ENCODE data around the gene GH2. TPM values are rescaled to one million over a fixed set of nuclear protein-coding genes. Genes with fewer than 3 reads are reported as not detected.
"Not testable (repeated sequence)": the region's sequence is repeated elsewhere in the genome, so short reads cannot be mapped to it uniquely, and the experiment has no call there.

The GH2 gene
- polyA plus RNA-seq, 5 donors: not detected

- DNase-seq: not testable (repeated sequence)
These were observed 7.1 kb downstream of the GH2 start for GRCh38 chr17:63874693-63875092.

- DNase-seq: not testable (repeated sequence)
These were observed 7.6 kb downstream of the GH2 start for GRCh38 chr17:63874061-63874626.

- not testable (repeated sequence) for DNase-seq
These were observed 8.2 kb downstream of the GH2 start, which contains the start of gene CSH2 for GRCh38 chr17:63873577-63873976. TSS of gene CSH2 (minus strand) at chr17:63873677. CDS start at chr17:63873614, 63 bp downstream.

GRCh38 chr17:63871646-63872365 lies 9.9 kb downstream of the GH2 start:
- DNase-seq: not testable (repeated sequence)

GRCh38 chr17:63870292-63870665 lies 11.5 kb downstream of the GH2 start:
- not testable (repeated sequence) for DNase-seq

- DNase-seq: not testable (repeated sequence)
These were observed 12.1 kb downstream of the GH2 start for GRCh38 chr17:63869491-63870291.

GRCh38 chr17:63866625-63867024 lies 15.1 kb downstream of the GH2 start:
- DNase-seq: not testable (repeated sequence)

- no peak for DNase-seq
These were observed 22.5 kb downstream of the GH2 start for GRCh38 chr17:63859257-63859656.

- not testable (repeated sequence) for DNase-seq
These were observed 25.3 kb downstream of the GH2 start for GRCh38 chr17:63856425-63856824.

GRCh38 chr17:63855185-63855584 lies 26.6 kb downstream of the GH2 start:
- no peak for DNase-seq

GRCh38 chr17:63854709-63855108 lies 27.0 kb downstream of the GH2 start:
- DNase-seq: no peak

GRCh38 chr17:63853260-63853659 lies 28.5 kb downstream of the GH2 start:
- no peak for DNase-seq

GRCh38 chr17:63850401-63850800 lies 31.3 kb downstream of the GH2 start:
- DNase-seq: no peak

- peak; percentile 84 to 86 for DNase-seq
These were observed 32.7 kb downstream of the GH2 start for GRCh38 chr17:63848834-63849689.

- DNase-seq: no peak
These were observed 34.1 kb downstream of the GH2 start for GRCh38 chr17:63847525-63848249.

GRCh38 chr17:63845509-63845908 lies 36.2 kb downstream of the GH2 start:
- no peak for DNase-seq

- peak in 1 of 2 donors; percentile 45 for DNase-seq
These were observed 37.6 kb downstream of the GH2 start for GRCh38 chr17:63843910-63844677.

GRCh38 chr17:63843387-63843888 lies 38.3 kb downstream of the GH2 start:
- peak; percentile 86 to 90 for DNase-seq

GRCh38 chr17:63842540-63843386 lies 39.0 kb downstream of the GH2 start, which contains the start of gene SMARCD2:
TSS of gene SMARCD2 (minus strand) at chr17:63842685. CDS start at chr17:63842674, 11 bp downstream.
- DNase-seq: peak; percentile 98 to 99
